AG09309 (cell line): ENCODE results near the gene TECTA.

Experiments used
- DNase-seq: peaks from one replicate; pipeline ENCODE4 v3.0.0-alpha.2; 2010; ENCODE audit warnings: low read depth
- H3K4me3 ChIP-seq: 2 replicates; pipeline ENCODE4 v1.5.1; 2011; ENCODE audit warnings: mild to moderate bottlenecking, low read depth, low read length, moderate library complexity; ENCODE audit not compliant: control insufficient read depth
- CTCF ChIP-seq: IDR thresholded peaks from 2 replicates; pipeline ENCODE4 v1.5.1; 2011; ENCODE audit warnings: mild to moderate bottlenecking, low read depth, low read length, inconsistent platforms; ENCODE audit not compliant: insufficient read depth, control insufficient read depth; ENCODE audit errors: missing control alignments

Gene TECTA

GRCh38 chr11:121105063-121105480 lies 4.0 kb downstream of the TECTA start:
- TF ChIP-seq CTCF, result no peak
- H3K4me3 ChIP-seq, result no peak overlapping the region
- no peak for DNase-seq

- no peak for DNase-seq
- TF ChIP-seq CTCF, result no peak
- no peak overlapping the region for H3K4me3 ChIP-seq
These were observed 4.6 kb downstream of the TECTA start for GRCh38 chr11:121105481-121106195.

GRCh38 chr11:121106812-121107211 lies 5.8 kb downstream of the TECTA start:
- TF ChIP-seq CTCF, result no peak
- no peak overlapping the region for H3K4me3 ChIP-seq
- DNase-seq, result no peak

GRCh38 chr11:121108413-121108812 lies 7.4 kb downstream of the TECTA start:
- DNase-seq, result no peak

GRCh38 chr11:121109471-121109870 lies 8.4 kb downstream of the TECTA start:
- H3K4me3 ChIP-seq, result no peak overlapping the region
- DNase-seq, result no peak
- no peak for TF ChIP-seq CTCF

More at GRCh38 chr11:121108413-121108812, 7.4 kb downstream of the TECTA start:
- no peak overlapping the region for H3K4me3 ChIP-seq
- TF ChIP-seq CTCF, result no peak

- TF ChIP-seq CTCF, result no peak
- no peak for DNase-seq
- no peak overlapping the region for H3K4me3 ChIP-seq
These were observed 9.0 kb downstream of the TECTA start for GRCh38 chr11:121109916-121110586.
